MM.1S (cell line): ENCODE results near the gene PODXL2.

ENCODE experiments used
- DNase-seq: peaks from one replicate; pipeline ENCODE4 v3.0.0-alpha.2; 2015
- H2AFZ ChIP-seq: fragments of 300-600 bp; sonication (generic); 2 replicates; pipeline ENCODE4 v1.6.0; 2016; ENCODE audit warnings: antibody characterized with exemption, low read length
- H3F3A ChIP-seq: fragments of 300-600 bp; sonication (generic); 2 replicates; pipeline ENCODE4 v1.6.1; 2016; ENCODE audit warnings: mild to moderate bottlenecking, antibody characterized with exemption, low read length, moderate library complexity, mixed read lengths; ENCODE audit not compliant: insufficient read depth
- H3K27ac ChIP-seq: fragments of 300-600 bp; sonication (generic); 2 replicates; pipeline ENCODE4 v1.5.1; 2016; ENCODE audit warnings: mild to moderate bottlenecking, low read length
- H3K27me3 ChIP-seq: fragments of 300-600 bp; sonication (generic); replicated peaks from 2 replicates; pipeline ENCODE4 v1.6.0; 2016; ENCODE audit warnings: low read length; ENCODE audit not compliant: insufficient read depth
- H3K36me3 ChIP-seq: fragments of 300-600 bp; sonication (generic); replicated peaks from 2 replicates; pipeline ENCODE4 v1.6.1; 2016; ENCODE audit warnings: mild to moderate bottlenecking, low read length, mixed read lengths; ENCODE audit not compliant: insufficient read depth
- H3K4me1 ChIP-seq: fragments of 300-600 bp; sonication (generic); 2 replicates; pipeline ENCODE4 v1.6.1; 2016; ENCODE audit warnings: low read length, mixed read lengths
- H3K4me2 ChIP-seq: fragments of 300-600 bp; sonication (generic); 2 replicates; pipeline ENCODE4 v1.6.0; 2016; ENCODE audit warnings: low read depth, low read length
- H3K4me3 ChIP-seq: fragments of 300-600 bp; sonication (generic); 2 replicates; pipeline ENCODE4 v1.5.1; 2016; ENCODE audit warnings: low read length, mixed read lengths
- H3K79me2 ChIP-seq: fragments of 300-600 bp; sonication (generic); 2 replicates; pipeline ENCODE4 v1.6.1; 2016; ENCODE audit warnings: mixed run types, low read length, mixed read lengths
- H3K9ac ChIP-seq: fragments of 300-600 bp; sonication (generic); 2 replicates; pipeline ENCODE4 v1.6.1; 2016; ENCODE audit warnings: low read length, mixed read lengths
- H3K9me2 ChIP-seq: fragments of 300-600 bp; sonication (generic); replicated peaks from 2 replicates; pipeline ENCODE4 v1.6.1; 2016; ENCODE audit warnings: mild to moderate bottlenecking, low read length, mixed read lengths; ENCODE audit not compliant: insufficient read depth
- H3K9me3 ChIP-seq: fragments of 300-600 bp; sonication (generic); replicated peaks from 2 replicates; pipeline ENCODE4 v1.6.1; 2016; ENCODE audit warnings: mild to moderate bottlenecking, low read length, mixed read lengths; ENCODE audit not compliant: insufficient read depth
- H4K20me1 ChIP-seq: fragments of 300-600 bp; sonication (generic); 2 replicates; pipeline ENCODE4 v1.6.1; 2016; ENCODE audit warnings: mild to moderate bottlenecking, low read length, moderate library complexity, mixed read lengths; ENCODE audit not compliant: insufficient read depth
- EZH2 ChIP-seq: fragments of 300-600 bp; sonication (generic); optimal IDR thresholded peaks from 2 replicates; pipeline ENCODE3; 2017; ENCODE audit warnings: low read depth, mild to moderate bottlenecking, antibody characterized with exemption, low read length, mixed read lengths
- EZH2phosphoT487 ChIP-seq: fragments of 300-600 bp; sonication (generic); IDR thresholded peaks from 2 replicates; pipeline ENCODE4 v1.6.1; 2018; ENCODE audit warnings: antibody characterized with exemption, low read length
- TF ChIP-seq, protein P1 (sequence below): fragments of 300-600 bp; sonication (generic); IDR thresholded peaks from 2 replicates; pipeline ENCODE4 v1.5.1; 2016; ENCODE audit warnings: antibody characterized with exemption, low read length, mixed read lengths

Gene PODXL2

GRCh38 chr3:127625821-127626220 lies 3.2 kb upstream of the PODXL2 start:
- Histone ChIP-seq H3K27me3 (peaks cover 24% of the 10 kb centered on the region), H3K79me2 (no peaks in the 10 kb centered on the region), H3K4me2 (no peak overlapping the region), H3K9me3 (no peaks in the 10 kb centered on the region), H3K36me3 (0 out of 2 replicates have a peak, but pooled peaks cover 3% of the 10 kb centered on the region), H3K4me1 (no peaks in the 10 kb centered on the region), H3K27ac (no peak overlapping the region), H2AFZ (no peak overlapping the region), H3K9me2 (no peaks in the 10 kb centered on the region), H4K20me1 (no peaks in the 10 kb centered on the region), H3K9ac (no peak overlapping the region), H3K4me3 (no peak overlapping the region), H3F3A (no peaks in the 10 kb centered on the region)
- TF ChIP-seq EZH2, result no peak
- no peak for TF ChIP-seq EZH2phosphoT487
- TF ChIP-seq, protein P1, sequence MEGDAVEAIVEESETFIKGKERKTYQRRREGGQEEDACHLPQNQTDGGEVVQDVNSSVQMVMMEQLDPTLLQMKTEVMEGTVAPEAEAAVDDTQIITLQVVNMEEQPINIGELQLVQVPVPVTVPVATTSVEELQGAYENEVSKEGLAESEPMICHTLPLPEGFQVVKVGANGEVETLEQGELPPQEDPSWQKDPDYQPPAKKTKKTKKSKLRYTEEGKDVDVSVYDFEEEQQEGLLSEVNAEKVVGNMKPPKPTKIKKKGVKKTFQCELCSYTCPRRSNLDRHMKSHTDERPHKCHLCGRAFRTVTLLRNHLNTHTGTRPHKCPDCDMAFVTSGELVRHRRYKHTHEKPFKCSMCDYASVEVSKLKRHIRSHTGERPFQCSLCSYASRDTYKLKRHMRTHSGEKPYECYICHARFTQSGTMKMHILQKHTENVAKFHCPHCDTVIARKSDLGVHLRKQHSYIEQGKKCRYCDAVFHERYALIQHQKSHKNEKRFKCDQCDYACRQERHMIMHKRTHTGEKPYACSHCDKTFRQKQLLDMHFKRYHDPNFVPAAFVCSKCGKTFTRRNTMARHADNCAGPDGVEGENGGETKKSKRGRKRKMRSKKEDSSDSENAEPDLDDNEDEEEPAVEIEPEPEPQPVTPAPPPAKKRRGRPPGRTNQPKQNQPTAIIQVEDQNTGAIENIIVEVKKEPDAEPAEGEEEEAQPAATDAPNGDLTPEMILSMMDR, result no peak
- DNase-seq, result no peak

DNA sequence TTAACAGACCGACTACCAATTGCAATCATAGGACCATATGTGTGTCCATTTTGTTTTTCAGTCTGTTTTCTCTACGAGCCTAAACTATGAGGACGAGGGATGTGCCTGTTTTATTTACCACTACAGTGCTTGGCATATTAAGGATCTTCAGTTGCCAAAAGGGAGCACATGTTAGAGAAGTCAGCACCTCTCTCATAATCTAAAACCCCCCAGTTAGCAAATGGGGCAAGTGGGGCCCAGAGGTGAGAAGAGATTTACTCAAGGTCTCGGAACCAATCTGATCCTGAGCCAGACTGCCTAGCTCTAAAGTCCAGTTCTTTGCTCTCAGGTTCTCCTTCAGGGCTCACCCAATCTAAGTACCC lies 578 bp upstream of the PODXL2 start:
- Histone ChIP-seq H2AFZ (no peak overlapping the region), H3K4me2 (no peak overlapping the region), H4K20me1 (no peaks in the 10 kb centered on the region)

DNA sequence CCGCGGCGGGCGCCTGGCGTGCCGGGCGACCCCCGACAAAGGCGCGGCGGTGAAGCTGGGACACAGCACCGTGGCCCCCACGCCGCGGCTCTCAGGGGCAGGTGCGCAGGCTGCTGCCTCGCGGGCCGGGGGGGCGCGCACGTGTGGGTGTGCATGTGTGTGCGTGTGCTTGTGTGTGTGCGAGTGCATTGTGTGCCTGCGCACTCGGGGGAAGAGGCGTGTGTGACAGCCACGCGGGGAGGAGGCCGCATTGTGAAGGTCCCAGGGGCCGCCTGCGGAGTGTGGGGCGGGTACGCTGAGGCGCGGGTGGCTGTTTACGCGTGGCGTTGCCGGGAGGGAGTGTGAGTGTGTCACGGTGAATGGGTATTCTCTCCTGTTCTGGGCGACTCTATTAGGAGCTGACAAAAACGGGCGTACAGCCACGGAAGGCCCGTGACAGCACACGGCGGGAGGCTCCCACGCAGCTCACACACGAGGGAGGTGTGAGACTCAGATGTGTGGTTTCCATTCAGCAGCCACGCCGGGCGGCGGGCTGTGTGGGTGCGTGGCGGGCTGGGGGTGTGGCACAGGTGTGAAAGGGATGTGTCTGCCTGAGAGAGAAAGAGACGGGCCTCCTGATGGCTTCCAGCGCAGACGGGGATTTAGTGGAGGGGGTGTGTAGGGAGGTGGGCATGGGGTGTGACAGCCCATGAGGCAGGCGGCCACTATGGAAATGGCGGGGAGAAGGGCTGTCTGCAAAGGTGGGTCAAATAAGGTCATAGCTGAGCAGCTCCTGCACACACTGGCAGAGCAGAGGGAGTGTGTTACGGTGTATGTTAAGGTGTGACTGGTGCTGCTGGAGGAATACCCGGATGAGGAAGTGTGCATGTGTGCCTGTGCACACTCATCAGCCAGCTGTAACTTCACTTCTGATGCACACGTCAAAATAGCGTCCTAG lies 750 bp downstream of the PODXL2 start:
- Histone ChIP-seq H3K36me3 (no peaks in the 10 kb centered on the region), H4K20me1 (no peaks in the 10 kb centered on the region), H3K4me3 (peak overlapping the region; percentile 61), H3K9me3 (no peaks in the 10 kb centered on the region), H3K27ac (no peak overlapping the region), H2AFZ (no peak overlapping the region), H3K4me1 (no peaks in the 10 kb centered on the region), H3K9ac (no peak overlapping the region), H3F3A (no peaks in the 10 kb centered on the region), H3K27me3 (peaks cover 24% of the 10 kb centered on the region), H3K9me2 (no peaks in the 10 kb centered on the region), H3K79me2 (no peaks in the 10 kb centered on the region), H3K4me2 (peak overlapping the region; percentile 89)
- TF ChIP-seq, protein P1, result no peak
- TF ChIP-seq EZH2phosphoT487 (no peak), EZH2 (no peak)
- no peak for DNase-seq

More for the DNA sequence above, 578 bp upstream of the PODXL2 start:
- Histone ChIP-seq H3K9me2 (no peaks in the 10 kb centered on the region), H3K27ac (no peak overlapping the region), H3K9me3 (no peaks in the 10 kb centered on the region), H3K4me1 (no peaks in the 10 kb centered on the region), H3F3A (no peaks in the 10 kb centered on the region), H3K27me3 (peaks cover 24% of the 10 kb centered on the region), H3K9ac (no peak overlapping the region), H3K36me3 (no peaks in the 10 kb centered on the region), H3K79me2 (no peaks in the 10 kb centered on the region), H3K4me3 (no peak overlapping the region)
- TF ChIP-seq EZH2phosphoT487, result no peak
- no peak for TF ChIP-seq EZH2
- TF ChIP-seq, protein P1, result no peak
- DNase-seq, result no peak
